HG03469 (cell line): ENCODE results near the gene SEMA5B.

Experiments used
- ATAC-seq: cut with Tn5 transposase; IDR thresholded peaks from one replicate; pipeline ENCODE4 v1.9.1; 2021; ENCODE audit warnings: mild to moderate bottlenecking, moderate library complexity, moderate number of reproducible peaks; ENCODE audit not compliant: unreplicated experiment

Gene SEMA5B

GRCh38 chr3:122952520-122952919, 75.0 kb downstream of the SEMA5B start:
- peak; percentile 70 for ATAC-seq

GRCh38 chr3:122948408-122948807, 79.2 kb downstream of the SEMA5B start:
- no peak for ATAC-seq

- ATAC-seq: no peak
These were observed 79.8 kb downstream of the SEMA5B start for GRCh38 chr3:122947738-122948137.

GRCh38 chr3:122947196-122947595, 80.4 kb downstream of the SEMA5B start:
- ATAC-seq: no peak

- no peak for ATAC-seq
These were observed 81.4 kb downstream of the SEMA5B start for GRCh38 chr3:122946185-122946584.

GRCh38 chr3:122945230-122945629, 82.3 kb downstream of the SEMA5B start:
- no peak for ATAC-seq

GRCh38 chr3:122944671-122945161, 82.8 kb downstream of the SEMA5B start:
- no peak for ATAC-seq

GRCh38 chr3:122943828-122944190, 83.8 kb downstream of the SEMA5B start:
- no peak for ATAC-seq

GRCh38 chr3:122942937-122943827, 84.4 kb downstream of the SEMA5B start:
- ATAC-seq: no peak

- ATAC-seq: no peak
These were observed 85.3 kb downstream of the SEMA5B start for GRCh38 chr3:122942239-122942638.

GRCh38 chr3:122941228-122942206, 86.0 kb downstream of the SEMA5B start:
- ATAC-seq: no peak

GRCh38 chr3:122940628-122941086, 86.9 kb downstream of the SEMA5B start:
- ATAC-seq: no peak

- ATAC-seq: no peak
These were observed 88.7 kb downstream of the SEMA5B start for GRCh38 chr3:122938783-122939425.

GRCh38 chr3:122937745-122938144, 89.8 kb downstream of the SEMA5B start:
- no peak for ATAC-seq

GRCh38 chr3:122936986-122937385, 90.6 kb downstream of the SEMA5B start:
- ATAC-seq: no peak

- ATAC-seq: no peak
These were observed 91.2 kb downstream of the SEMA5B start for GRCh38 chr3:122936335-122936734.

- no peak for ATAC-seq
These were observed 93.3 kb downstream of the SEMA5B start for GRCh38 chr3:122934251-122934650.

GRCh38 chr3:122932251-122932967, 95.2 kb downstream of the SEMA5B start:
- no peak for ATAC-seq

- no peak for ATAC-seq
These were observed 95.9 kb downstream of the SEMA5B start for GRCh38 chr3:122931636-122932035.
